MCF 10A (cell line): ENCODE results near the gene FBXW4. TPM values are rescaled to one million over a fixed set of nuclear protein-coding genes. Genes with fewer than 3 reads are reported as not detected.

Experiments used
- BruUV-seq: library from RNA; stranded (reverse); fragments of 400-500 nt; replicated peaks from 2 replicates; lab custom pipeline; 2021; lab: Mats Ljungman, UMichigan
- CTCF ChIA-PET: fragments of 300-600 bp; sonication (Branson Sonifier 250); formaldehyde crosslinking; extraction: SDS; loops from one replicate; lab custom pipeline; 2021; ENCODE audit warnings: antibody characterized with exemption, inconsistent platforms; lab: Yijun Ruan, JAX
- POLR2A ChIA-PET: fragments of 300-600, 350-650 bp; sonication (Branson Sonifier 250); formaldehyde crosslinking; extraction: SDS; loops from one replicate; lab custom pipeline; 2020; ENCODE audit warnings: antibody characterized with exemption, inconsistent platforms; lab: Yijun Ruan, JAX
- DNase-seq: peaks from one replicate; pipeline ENCODE4 v3.0.0-alpha.2; 2018; ENCODE audit not compliant: unreplicated experiment
- H3K27ac Mint-ChIP-seq: one replicate; pipeline ENCODE4 v1.8.0; 2022; ENCODE audit warnings: mild to moderate bottlenecking, low read depth, mixed read lengths; ENCODE audit not compliant: unreplicated experiment
- H3K27me3 Mint-ChIP-seq: one replicate; pipeline ENCODE4 v1.8.0; 2022; ENCODE audit warnings: mixed read lengths; ENCODE audit not compliant: insufficient read depth, unreplicated experiment
- H3K36me3 Mint-ChIP-seq: one replicate; pipeline ENCODE4 v1.8.0; 2022; ENCODE audit warnings: mild to moderate bottlenecking, moderate library complexity, mixed read lengths; ENCODE audit not compliant: insufficient read depth, unreplicated experiment
- H3K4me1 Mint-ChIP-seq: one replicate; pipeline ENCODE4 v1.8.0; 2022; ENCODE audit warnings: mixed read lengths; ENCODE audit not compliant: insufficient read depth, unreplicated experiment
- H3K4me3 Mint-ChIP-seq: one replicate; pipeline ENCODE4 v1.8.0; 2022; ENCODE audit warnings: mild to moderate bottlenecking, moderate library complexity, mixed read lengths; ENCODE audit not compliant: unreplicated experiment
- H3K9me3 Mint-ChIP-seq: one replicate; pipeline ENCODE4 v1.8.0; 2022; ENCODE audit warnings: mixed read lengths; ENCODE audit not compliant: unreplicated experiment
- CTCF ChIP-seq: fragments of 200-600 bp; IDR thresholded peaks from one replicate; pipeline ENCODE4 v1.8.0; 2022; ENCODE audit warnings: antibody characterized with exemption, mild to moderate bottlenecking; ENCODE audit not compliant: unreplicated experiment
- intact Hi-C: fragments of 100-400 bp; cut with micrococcal nuclease; formaldehyde crosslinking; loops from 2 replicates; pipeline ENCODE4 v1.14.1; 2022
- total RNA-seq: library from RNA; stranded (reverse); gene quantifications from 2 replicates; pipeline ENCODE4 v1.2.3, GENCODE V29; 2022

FBXW4 gene
- total RNA-seq, 1 experiment from 2014 or later: 52.1 TPM

GRCh38 chr10:101684782-101685181 is 10.2 kb downstream of the FBXW4 start:
- H3K4me1 Mint-ChIP-seq: peaks cover 23% of the 10 kb centered on the region
- intact Hi-C loops: no loop called here

GRCh38 chr10:101683276-101683675 is 11.7 kb downstream of the FBXW4 start:
- no peaks in the 10 kb centered on the region for H3K9me3 Mint-ChIP-seq
- intact Hi-C loops: no loop called here
- peaks cover 33% of the 10 kb centered on the region for H3K36me3 Mint-ChIP-seq
- H3K27ac Mint-ChIP-seq: peak overlapping the region; percentile 33
- POLR2A ChIA-PET: interaction anchor here (3.7 kb wide), 1 partner anchor 11 kb away, joined by 19 read pairs; the partner anchor contains the start of gene FBXW4
- BruUV-seq: no TSS peak
- no peak for DNase-seq
- no peak for TF ChIP-seq CTCF
- H3K4me3 Mint-ChIP-seq: no peak overlapping the region
- H3K27me3 Mint-ChIP-seq: no peaks in the 10 kb centered on the region
- peaks cover 23% of the 10 kb centered on the region for H3K4me1 Mint-ChIP-seq
- CTCF ChIA-PET: no interaction called here

More at GRCh38 chr10:101684782-101685181, 10.2 kb downstream of the FBXW4 start:
- POLR2A ChIA-PET: interaction anchor here (0.6 to 3.7 kb wide), 3 partner anchors 10 to 25 kb away, joined by 3 to 19 read pairs (median 3); partner anchors contain the start of gene FBXW4
- no peaks in the 10 kb centered on the region for H3K27me3 Mint-ChIP-seq
- no peak overlapping the region for H3K27ac Mint-ChIP-seq
- no peaks in the 10 kb centered on the region for H3K9me3 Mint-ChIP-seq
- BruUV-seq: no TSS peak
- no peak overlapping the region for H3K4me3 Mint-ChIP-seq
- no peak for TF ChIP-seq CTCF
- H3K36me3 Mint-ChIP-seq: peaks cover 35% of the 10 kb centered on the region
- CTCF ChIA-PET: interaction anchor here (0.6 kb wide), 1 partner anchor 234 kb away, joined by 4 read pairs; no protein-coding TSS in a partner anchor
- DNase-seq: no peak

- ChIA-PET POLR2A (interaction anchor here (0.9 to 3.7 kb wide), 2 partner anchors 12 to 18 kb away, joined by 3 to 19 read pairs; partner anchors contain the start of gene FBXW4), CTCF (interaction anchor here (0.6 to 0.7 kb wide), 3 partner anchors 11 to 1497 kb away, joined by 3 to 4 read pairs (median 3); no protein-coding TSS in a partner anchor)
- Mint-ChIP-seq H3K9me3 (no peaks in the 10 kb centered on the region), H3K27ac (no peak overlapping the region), H3K36me3 (peaks cover 25% of the 10 kb centered on the region), H3K4me1 (peaks cover 18% of the 10 kb centered on the region), H3K27me3 (no peaks in the 10 kb centered on the region), H3K4me3 (peak overlapping the region; percentile 39)
- BruUV-seq: no TSS peak
- no peak for DNase-seq
- TF ChIP-seq CTCF: no peak
- intact Hi-C loops: no loop called here
These were observed 12.7 kb downstream of the FBXW4 start for GRCh38 chr10:101682172-101682825.

GRCh38 chr10:101676565-101676964 is 18.4 kb downstream of the FBXW4 start:
- CTCF ChIA-PET: no interaction called here
- H3K36me3 Mint-ChIP-seq: peaks cover 52% of the 10 kb centered on the region
- no peaks in the 10 kb centered on the region for H3K27me3 Mint-ChIP-seq
- no TSS peak for BruUV-seq
- no peaks in the 10 kb centered on the region for H3K4me1 Mint-ChIP-seq
- no peaks in the 10 kb centered on the region for H3K9me3 Mint-ChIP-seq
- TF ChIP-seq CTCF: no peak
- intact Hi-C loops: no loop called here
- no peak overlapping the region for H3K27ac Mint-ChIP-seq
- no peak overlapping the region for H3K4me3 Mint-ChIP-seq
- POLR2A ChIA-PET: no interaction called here
- no peak for DNase-seq
